SHP77 treated with DMSO at 0.1 percent for 48 hours (cell line): Measurements from ENCODE around the gene RBM47.
"Not testable (repeated sequence)": the region's sequence is repeated elsewhere in the genome, so short reads cannot be mapped to it uniquely, and the experiment has no call there.

Source experiments
- DNase-seq: peaks from one replicate; lab custom pipeline; 2025; lab: John Stamatoyannopoulos, UW

Gene RBM47

GRCh38 chr4:40562208-40562607 is 67.5 kb downstream of the RBM47 start:
- DNase-seq: no peak

DNA sequence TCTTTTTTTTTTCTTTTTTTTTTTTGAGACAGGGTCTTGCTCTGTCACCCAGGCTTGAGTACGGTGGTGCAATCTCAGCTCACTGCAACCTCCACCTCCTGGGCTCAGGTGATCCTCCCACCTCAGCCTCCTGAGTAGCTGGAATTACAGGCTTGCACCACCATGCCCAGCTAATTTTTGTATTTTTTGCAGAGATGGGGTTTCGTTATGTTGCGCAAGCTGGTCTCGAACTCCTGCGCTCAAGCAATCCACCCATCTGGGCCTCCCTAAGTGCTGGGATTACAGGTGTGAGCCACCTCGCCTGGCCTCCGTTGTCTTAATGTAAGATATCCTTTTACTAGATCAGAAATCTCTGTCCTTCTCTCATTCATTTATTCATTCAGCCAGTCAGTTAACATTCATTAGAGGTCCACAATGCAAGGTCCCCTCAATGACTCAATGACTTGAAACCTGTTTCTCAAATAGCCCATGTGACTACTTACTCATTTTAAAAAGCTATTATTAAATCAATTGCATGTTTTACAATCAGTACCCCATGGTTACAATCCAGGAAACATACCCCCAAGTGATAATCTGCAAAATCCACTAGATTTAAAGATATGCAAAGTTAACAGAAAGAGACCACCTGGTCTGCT is 68.0 kb downstream of the RBM47 start:
- DNase-seq: not testable (repeated sequence)

- DNase-seq: no peak
These were observed 69.8 kb downstream of the RBM47 start for GRCh38 chr4:40559585-40560465.

GRCh38 chr4:40557736-40558135 is 71.9 kb downstream of the RBM47 start:
- no peak for DNase-seq

DNA sequence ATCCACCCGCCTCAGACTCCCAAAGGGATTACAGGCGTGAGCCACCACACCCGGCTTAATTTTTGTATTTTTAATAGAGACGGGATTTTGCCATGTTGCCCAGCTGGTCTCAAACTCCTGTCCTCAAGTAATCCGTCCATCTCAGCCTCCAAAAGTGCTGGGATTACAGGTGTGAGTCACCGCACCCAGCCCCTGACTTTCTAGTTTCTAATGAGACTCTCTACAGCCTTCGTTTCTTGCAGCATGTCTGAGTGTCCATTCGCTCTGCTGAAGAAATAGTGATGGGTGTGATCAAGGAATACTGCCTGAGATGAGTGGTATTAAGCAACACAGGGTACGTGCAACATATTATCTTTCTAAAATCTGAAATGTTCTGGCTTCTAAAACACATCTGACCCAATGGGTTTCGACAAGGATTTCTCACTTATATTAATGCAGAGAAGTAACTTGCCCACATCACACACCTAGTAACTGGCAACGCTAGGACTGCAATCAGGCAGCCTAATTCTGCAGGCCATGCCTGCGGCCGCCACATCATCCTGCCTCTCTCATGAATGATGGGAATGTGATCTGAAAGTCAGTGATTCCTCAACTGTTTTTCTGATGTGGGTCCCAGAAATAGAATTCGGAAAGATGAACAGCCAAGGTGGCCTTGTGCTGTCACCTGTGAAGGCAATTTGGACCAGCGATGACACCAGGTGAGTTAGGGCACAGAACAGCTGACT is 74.3 kb downstream of the RBM47 start:
- DNase-seq: no peak

DNA sequence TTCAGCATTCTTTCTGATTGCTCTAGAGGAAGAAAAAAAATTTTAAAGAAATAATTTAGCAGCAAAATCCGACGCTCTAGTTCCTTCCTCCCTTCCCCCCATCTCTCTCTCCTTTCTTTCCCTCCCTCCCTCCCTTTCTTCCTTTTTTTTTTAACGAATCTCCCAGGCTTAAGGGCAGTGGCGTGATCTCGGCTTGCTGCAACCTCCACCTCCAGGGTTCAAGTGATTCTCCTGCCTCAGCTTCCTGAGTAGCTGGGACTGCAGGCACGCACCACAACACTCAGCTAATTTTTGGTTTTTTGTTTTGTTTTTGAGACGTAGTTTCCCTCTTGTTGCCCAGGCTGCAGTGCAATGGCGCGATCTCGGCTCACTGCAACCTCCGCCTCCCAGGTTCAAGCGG is 75.0 kb downstream of the RBM47 start:
- not testable (repeated sequence) for DNase-seq

DNA sequence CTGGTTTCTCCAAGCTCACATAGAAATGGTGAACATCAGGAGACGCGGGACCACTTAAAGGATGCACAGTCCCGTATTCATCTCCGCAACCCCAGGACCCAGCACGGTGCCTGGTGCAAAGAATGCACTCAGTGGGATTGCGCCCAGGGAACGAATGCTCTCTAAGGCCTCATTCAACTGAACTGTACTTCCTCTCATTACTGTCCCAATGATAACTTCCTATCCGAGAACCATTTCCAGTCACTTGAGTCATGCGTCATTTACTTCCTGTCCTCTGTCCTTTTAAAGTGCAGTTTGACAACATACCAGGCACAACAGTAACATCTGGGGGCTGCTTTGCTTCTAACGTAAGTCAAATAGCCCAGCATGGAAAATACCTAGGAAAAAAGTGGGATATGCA is 75.7 kb downstream of the RBM47 start:
- no peak for DNase-seq

- DNase-seq: no peak
These were observed 77.1 kb downstream of the RBM47 start for GRCh38 chr4:40552536-40552935.

- DNase-seq: not testable (repeated sequence)
These were observed 78.0 kb downstream of the RBM47 start for GRCh38 chr4:40551568-40552136.

DNA sequence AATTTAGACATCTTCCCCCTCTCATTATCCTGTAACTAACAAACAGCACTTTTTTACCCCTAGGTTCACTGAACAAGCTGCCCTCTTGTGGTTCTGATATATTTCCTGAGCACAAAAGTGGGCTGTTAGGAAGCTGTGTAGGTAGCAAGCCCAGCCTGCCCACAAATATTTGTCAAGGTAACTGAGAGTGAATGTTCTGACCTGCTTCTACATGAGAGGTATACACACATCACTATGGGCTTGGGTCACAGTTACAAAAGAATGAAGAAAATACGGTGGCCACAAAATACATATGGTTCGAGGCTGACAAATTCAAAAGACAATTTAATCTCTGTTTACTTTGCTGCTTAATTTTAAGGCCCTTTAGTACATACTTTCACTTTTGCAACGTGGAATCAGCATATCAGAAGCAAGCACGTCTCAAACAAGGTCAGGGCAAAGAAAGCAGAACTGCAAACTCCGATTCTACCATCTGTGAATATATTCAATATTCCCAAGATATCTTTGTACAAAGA is 78.7 kb downstream of the RBM47 start:
- peak; percentile 3 for DNase-seq

DNA sequence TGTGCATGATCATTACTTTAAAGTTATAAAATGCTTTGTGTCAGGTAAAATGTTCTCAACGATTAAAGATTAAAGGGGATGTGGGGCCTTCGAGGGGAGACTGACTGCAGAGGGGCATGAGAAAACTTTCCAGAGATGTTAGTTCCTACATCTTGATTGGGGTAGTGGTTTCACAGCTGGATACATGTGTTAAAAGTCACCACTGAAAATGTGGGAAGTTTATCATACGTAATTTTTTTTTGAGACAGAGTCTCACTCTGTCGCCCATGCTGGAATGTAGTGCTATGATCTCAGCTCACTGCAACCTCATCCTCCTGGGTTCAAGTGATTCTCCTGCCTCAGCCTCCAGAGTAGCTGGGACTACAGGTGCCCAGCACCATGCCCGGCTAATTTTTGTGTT is 79.5 kb downstream of the RBM47 start:
- DNase-seq: no peak

- no peak for DNase-seq
These were observed 81.4 kb downstream of the RBM47 start for GRCh38 chr4:40548256-40548655.

DNA sequence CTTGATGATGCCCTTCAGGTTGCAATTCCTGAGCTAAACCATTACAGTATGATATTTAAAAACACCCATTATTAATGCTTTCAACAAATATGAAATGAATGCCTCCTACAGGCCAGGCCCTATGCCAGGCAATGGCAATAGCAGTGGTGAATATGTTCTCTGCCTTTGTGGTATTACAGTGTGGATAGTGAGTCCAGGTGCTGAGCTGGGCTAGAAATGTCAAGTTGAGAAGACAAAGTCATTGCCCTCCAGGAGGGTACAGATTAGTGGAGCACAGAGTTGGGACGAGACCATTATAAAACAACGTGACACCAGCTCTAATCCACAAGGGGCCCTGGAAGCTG is 81.9 kb downstream of the RBM47 start:
- no peak for DNase-seq

DNA sequence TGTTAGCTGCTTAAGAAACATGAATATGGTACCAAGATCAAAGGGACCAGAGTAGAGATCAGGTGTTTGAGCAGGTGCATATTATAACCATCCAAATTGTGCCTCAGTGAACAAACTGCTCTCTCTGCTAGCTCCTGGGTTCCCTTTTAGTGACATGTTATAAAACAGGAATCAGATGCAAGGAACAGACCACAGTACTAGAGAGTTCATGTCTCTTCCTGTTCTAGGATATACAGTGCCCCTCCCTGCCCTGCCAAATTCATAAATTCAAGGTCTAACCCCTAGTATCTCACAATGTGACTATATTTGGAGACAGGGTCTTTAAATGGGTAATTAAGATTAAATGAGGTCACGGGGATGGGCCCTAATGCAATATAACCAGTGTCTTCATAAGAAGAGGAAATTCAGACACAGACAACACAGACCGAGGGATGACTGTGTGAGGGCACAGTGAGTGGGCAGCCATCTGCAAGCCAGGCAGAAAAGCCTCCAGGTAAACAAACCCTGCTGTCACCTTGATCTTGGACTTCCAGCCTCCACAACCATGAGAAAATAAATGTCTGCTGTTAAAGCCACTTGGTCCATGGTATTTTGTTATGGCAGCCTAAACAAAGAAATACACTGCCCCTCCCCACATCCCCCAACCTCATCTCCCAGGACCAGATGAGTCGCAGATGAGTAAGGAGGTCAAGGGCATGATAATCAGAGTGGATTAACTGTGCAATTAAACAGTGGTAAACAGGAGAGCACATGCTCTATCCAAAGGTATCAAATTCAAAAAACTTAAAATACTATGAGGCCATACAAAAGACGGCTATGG is 82.5 kb downstream of the RBM47 start:
- no peak for DNase-seq

GRCh38 chr4:40546506-40546905 is 83.2 kb downstream of the RBM47 start:
- DNase-seq: no peak

- not testable (repeated sequence) for DNase-seq
These were observed 84.2 kb downstream of the RBM47 start for GRCh38 chr4:40545487-40545886.

DNA sequence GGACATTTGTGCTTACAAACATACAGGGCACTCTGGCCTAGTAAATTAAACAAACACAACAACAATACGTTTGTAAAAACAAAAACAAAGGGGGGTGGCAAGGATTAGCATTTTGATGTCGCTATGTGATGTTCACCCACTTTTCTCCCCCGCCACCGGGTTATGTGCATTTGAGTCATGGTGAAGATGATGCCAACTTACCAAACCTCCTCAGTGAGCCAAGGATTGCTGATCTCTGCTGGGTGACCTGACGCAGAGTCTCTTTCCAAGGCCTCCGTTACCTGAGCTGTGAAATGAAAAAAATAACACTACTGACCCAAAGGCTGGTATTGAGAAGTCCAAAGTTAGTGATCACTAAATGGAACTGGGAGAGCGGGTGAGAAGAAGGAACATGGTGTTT is 85.4 kb downstream of the RBM47 start:
- DNase-seq: no peak

- DNase-seq: no peak
These were observed 88.9 kb downstream of the RBM47 start for GRCh38 chr4:40540800-40541199.

DNA sequence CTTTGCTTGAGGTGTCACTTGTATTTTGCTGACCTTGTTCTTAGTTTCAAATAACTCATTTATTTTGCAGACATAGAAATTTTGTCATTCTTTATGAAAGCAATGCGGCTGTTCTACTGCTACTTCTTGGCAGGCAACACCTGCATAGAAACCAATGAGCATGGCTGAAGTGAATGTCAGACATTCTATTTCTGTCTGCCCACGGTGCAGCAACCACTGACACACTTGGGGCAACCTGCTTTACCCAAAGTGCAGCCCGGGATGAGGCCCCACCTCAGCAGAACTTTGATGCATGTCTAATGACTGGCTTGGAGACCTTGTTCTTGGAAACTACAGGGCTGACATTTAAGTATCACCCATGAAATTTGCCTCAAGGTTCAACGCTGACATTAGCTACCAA is 93.6 kb downstream of the RBM47 start:
- no peak for DNase-seq

GRCh38 chr4:40531636-40532023 is 98.0 kb downstream of the RBM47 start:
- DNase-seq: no peak

DNA sequence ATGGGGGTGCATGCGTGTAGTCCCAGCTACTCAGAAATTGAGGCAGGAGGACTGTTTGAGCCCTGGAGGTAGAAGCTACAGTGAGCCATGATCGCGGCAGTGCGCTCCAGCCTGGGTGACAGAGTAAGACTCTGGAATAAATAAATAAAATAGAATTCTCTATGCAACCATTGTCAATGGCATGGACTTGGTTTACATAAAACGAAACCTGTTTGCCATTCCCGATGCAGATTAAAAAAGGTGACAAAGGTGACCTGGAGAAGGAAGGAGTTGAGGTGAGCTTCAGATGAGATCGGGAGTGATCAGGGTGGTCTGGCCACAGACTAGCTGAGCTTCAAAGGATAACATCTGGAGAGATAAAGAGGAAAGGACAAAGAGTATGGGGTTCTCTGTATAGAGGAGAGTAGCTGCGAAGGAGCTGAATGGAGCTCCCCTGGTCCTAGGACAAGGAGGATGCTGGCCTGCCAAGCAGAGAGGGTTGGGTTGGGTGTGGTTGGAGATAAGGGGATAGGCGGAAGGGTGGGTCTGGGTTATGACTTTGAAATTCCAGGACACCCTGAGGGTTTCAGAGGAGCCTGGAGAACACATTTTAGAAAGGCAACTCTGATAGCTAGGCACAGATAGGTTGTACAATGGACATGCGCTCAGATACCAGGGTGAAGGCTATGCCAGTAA is 98.6 kb downstream of the RBM47 start:
- no peak for DNase-seq
